Right lobe of liver (tissue), 6 donors: Measurements from ENCODE around the gene KIRREL2. TPM values are rescaled to one million over a fixed set of nuclear protein-coding genes. Genes with fewer than 3 reads are reported as not detected.
"Not testable (repeated sequence)": the region's sequence is repeated elsewhere in the genome, so short reads cannot be mapped to it uniquely, and the experiment has no call there.

Source experiments
- ATAC-seq, 4 donors: fragments of 200-7000 bp; cut with Tn5 transposase; one replicate each; pipeline ENCODE4 v1.9.1; 2020; ENCODE audit warnings: mild to moderate bottlenecking in 4 of 4, moderate library complexity in 4 of 4
- DNase-seq, 3 donors: peaks; one replicate each; pipeline ENCODE4 v3.0.0-alpha.2; 2020
- H3K27ac ChIP-seq, 3 donors: fragments of 200-600 bp; one replicate each; pipeline ENCODE4 v1.8.0; 2022
- H3K27me3 ChIP-seq, 2 donors: fragments of 200-600 bp; one replicate each; pipeline ENCODE4 v1.8.0; 2022
- H3K36me3 ChIP-seq, 4 donors: fragments of 200-600 bp; sonication (generic) in 1 of 4; one replicate each; pipeline versions ENCODE4 v1.5.1 to v1.8.0; 2017 to 2022; ENCODE audit warnings: control low read depth in 1 of 4
- H3K4me1 ChIP-seq, 4 donors: fragments of 200-600 bp; sonication (generic) in 1 of 4; one replicate each; pipeline versions ENCODE4 v1.5.1 to v1.8.0; 2017 to 2022; ENCODE audit warnings: control low read depth in 1 of 4
- H3K4me3 ChIP-seq, 3 donors: fragments of 200-600 bp; one replicate each; pipeline ENCODE4 v1.8.0; 2022
- H3K9me3 ChIP-seq, 4 donors: fragments of 200-600 bp; sonication (generic) in 1 of 4; one replicate each; pipeline versions ENCODE4 v1.5.1 to v1.8.0; 2017 to 2022; ENCODE audit warnings: control low read depth in 1 of 4
- POLR2A ChIP-seq: fragments of 450-650 bp; IDR thresholded peaks from one replicate; pipeline ENCODE4 v1.6.1; 2017; ENCODE audit warnings: antibody characterized with exemption, mild to moderate bottlenecking
- WGBS: methylation state at CpG from one replicate; pipeline ENCODE4 v1.1.6; 2018; ENCODE audit warnings: low coverage, low lambda C conversion rate; ENCODE audit not compliant: insufficient coverage; ENCODE audit errors: missing lambda C conversion rate; 5-methylcytosine and 5-hydroxymethylcytosine counted together
- intact Hi-C, 2 donors: fragments of 100-400 bp; cut with DNase I; formaldehyde crosslinking; loops; one replicate each; pipeline versions ENCODE4 v1.11.2 to v1.14.1; 2022
- total RNA-seq, 6 experiments: library from RNA; depleted of rRNA in 2 of 6; stranded (reverse); fragments of >200 nt in 2 of 6; fragmentation: NEBNext Ultra II Directional in 3 of 6; extraction: Animal tissue kit (Norgen Biotek cat#: 25700) in 3 of 6; gene quantifications; one replicate each; pipeline versions ENCODE4 v1.1.0 to v1.2.4, GENCODE V29; 2016 to 2023
- TF ChIP-seq, protein P1 (sequence below), 4 donors: fragments of 200-600 bp in 3 of 4; fragments of 450-650 bp in 1 of 4; IDR thresholded peaks; one replicate each; pipeline versions ENCODE4 v1.5.1 to v1.8.0; 2016 to 2022; ENCODE audit warnings: antibody characterized with exemption in 4 of 4, mild to moderate bottlenecking in 2 of 4
- donor health status: DM: no; HTN: yes; CAD: no.
- donor health status: DM: no; HTN: no; CAD: no.
- donor health status: DM: no; HTN: no; CAD: no.
- donor health status: DM: no; HTN: yes; CAD: no.
- donor health status: DM: no; HTN: yes; CAD: no.

KIRREL2 gene
- total RNA-seq, 6 experiments from 2014 or later, result not detected

DNA sequence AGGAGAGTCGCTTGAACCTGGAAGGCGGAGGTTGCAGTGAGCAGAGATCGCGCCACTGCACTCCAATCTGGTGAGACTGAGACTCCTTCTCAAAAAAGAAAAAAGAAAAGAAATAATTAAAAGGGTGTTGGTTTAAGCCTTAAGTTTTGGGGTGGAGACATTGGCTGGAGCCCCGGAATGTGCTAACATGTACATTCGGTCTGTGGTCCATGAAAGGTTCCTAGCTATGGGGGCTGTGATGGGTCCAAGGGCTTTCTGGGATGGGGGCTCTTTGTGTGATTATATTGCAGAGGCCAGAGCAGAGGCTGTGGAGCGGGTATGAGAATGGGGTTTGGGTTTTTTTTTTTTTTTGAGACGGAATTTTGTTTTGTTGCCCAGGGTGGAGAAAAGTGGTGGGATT is 29.2 kb downstream of the KIRREL2 start:
- 100% methylated on average over 2 of the region's 8 CpGs for WGBS
- Histone ChIP-seq H3K27ac (no peak overlapping the region), H3K4me1 (no peaks in the 10 kb centered on the region), H3K27me3 (no peaks in the 10 kb centered on the region), H3K36me3 (peaks cover 0 to 22% (median 0%) of the 10 kb centered on the region in 4 donors), H3K9me3 (no peaks in the 10 kb centered on the region), H3K4me3 (no peak overlapping the region)
- ATAC-seq, result no peak
- intact Hi-C loops, result loop anchor here in 1 of 2 donors (5.0 kb wide), 1 partner anchor 41 kb away; no protein-coding TSS in a partner anchor
- DNase-seq, result no peak
- TF ChIP-seq, protein P1, sequence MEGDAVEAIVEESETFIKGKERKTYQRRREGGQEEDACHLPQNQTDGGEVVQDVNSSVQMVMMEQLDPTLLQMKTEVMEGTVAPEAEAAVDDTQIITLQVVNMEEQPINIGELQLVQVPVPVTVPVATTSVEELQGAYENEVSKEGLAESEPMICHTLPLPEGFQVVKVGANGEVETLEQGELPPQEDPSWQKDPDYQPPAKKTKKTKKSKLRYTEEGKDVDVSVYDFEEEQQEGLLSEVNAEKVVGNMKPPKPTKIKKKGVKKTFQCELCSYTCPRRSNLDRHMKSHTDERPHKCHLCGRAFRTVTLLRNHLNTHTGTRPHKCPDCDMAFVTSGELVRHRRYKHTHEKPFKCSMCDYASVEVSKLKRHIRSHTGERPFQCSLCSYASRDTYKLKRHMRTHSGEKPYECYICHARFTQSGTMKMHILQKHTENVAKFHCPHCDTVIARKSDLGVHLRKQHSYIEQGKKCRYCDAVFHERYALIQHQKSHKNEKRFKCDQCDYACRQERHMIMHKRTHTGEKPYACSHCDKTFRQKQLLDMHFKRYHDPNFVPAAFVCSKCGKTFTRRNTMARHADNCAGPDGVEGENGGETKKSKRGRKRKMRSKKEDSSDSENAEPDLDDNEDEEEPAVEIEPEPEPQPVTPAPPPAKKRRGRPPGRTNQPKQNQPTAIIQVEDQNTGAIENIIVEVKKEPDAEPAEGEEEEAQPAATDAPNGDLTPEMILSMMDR (IDR thresholded peaks at IDR 0.05), result no peak
- no peak for TF ChIP-seq POLR2A

DNA sequence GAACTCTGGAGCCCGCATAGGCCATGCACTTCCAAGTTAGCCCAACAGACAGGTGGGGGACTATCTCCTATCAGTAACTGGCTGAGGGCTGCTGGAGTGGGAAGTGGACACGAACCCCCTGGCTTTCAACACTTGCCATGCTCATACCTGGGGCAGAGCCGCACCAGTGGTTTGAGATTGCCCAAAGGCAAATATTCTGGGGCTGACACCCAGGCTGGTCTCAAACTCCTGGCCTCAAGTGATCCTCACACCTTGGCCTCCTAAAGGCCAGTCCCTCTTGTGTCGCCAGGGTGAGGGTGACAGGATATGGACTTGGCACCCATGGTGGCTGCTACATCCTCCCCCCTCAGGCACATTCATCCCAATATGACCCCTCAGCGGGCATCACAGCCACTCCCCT is 30.5 kb downstream of the KIRREL2 start:
- no peaks in the 10 kb centered on the region for H3K27me3 ChIP-seq
- TF ChIP-seq, protein P1 (IDR thresholded peaks at IDR 0.05), result no peak
- no peak for TF ChIP-seq POLR2A
- no peaks in the 10 kb centered on the region for H3K9me3 ChIP-seq
- H3K4me1 ChIP-seq, result no peaks in the 10 kb centered on the region
- intact Hi-C loops, result loop anchor here in 1 of 2 donors (5.0 kb wide), 1 partner anchor 40 kb away; no protein-coding TSS in a partner anchor
- 100% methylated on average over 1 of the region's 5 CpGs for WGBS
- ATAC-seq (no peak), DNase-seq (no peak)
- H3K36me3 ChIP-seq, result peaks cover 0 to 22% (median 0%) of the 10 kb centered on the region in 4 donors
- no peak overlapping the region for H3K4me3 ChIP-seq
- H3K27ac ChIP-seq, result no peak overlapping the region

DNA sequence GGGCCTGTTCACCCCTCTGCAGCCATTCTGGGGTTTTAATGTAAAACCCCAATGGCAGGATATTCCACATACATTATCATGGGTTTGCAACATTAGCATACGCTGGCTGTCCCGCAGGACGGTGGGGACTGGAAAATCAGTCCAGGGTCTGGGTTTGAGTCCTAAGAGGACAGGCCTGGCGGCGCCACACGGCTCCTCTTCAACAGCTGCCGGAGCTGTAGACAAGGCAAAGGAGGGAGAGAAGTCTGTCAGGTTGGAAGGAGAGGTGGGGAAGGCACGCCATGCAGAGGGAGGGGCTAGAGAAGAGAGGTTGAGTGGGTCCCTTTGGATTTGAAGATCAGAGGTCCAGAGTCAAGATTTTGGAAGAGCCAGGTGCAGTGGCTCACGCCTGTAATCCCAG is 31.7 kb downstream of the KIRREL2 start:
- Histone ChIP-seq H3K4me1 (no peaks in the 10 kb centered on the region), H3K4me3 (no peak overlapping the region), H3K9me3 (no peaks in the 10 kb centered on the region), H3K27ac (no peak overlapping the region), H3K36me3 (peaks cover 0 to 26% (median 0%) of the 10 kb centered on the region in 4 donors), H3K27me3 (no peaks in the 10 kb centered on the region)
- intact Hi-C loops, result loop anchor here in 1 of 2 donors (5.0 kb wide), 1 partner anchor 39 kb away; no protein-coding TSS in a partner anchor
- DNase-seq (no peak), ATAC-seq (no peak)
- TF ChIP-seq, protein P1 (IDR thresholded peaks at IDR 0.05), result no peak
- no peak for TF ChIP-seq POLR2A
- WGBS, result 87% methylated on average over 7 of the region's 9 CpGs

DNA sequence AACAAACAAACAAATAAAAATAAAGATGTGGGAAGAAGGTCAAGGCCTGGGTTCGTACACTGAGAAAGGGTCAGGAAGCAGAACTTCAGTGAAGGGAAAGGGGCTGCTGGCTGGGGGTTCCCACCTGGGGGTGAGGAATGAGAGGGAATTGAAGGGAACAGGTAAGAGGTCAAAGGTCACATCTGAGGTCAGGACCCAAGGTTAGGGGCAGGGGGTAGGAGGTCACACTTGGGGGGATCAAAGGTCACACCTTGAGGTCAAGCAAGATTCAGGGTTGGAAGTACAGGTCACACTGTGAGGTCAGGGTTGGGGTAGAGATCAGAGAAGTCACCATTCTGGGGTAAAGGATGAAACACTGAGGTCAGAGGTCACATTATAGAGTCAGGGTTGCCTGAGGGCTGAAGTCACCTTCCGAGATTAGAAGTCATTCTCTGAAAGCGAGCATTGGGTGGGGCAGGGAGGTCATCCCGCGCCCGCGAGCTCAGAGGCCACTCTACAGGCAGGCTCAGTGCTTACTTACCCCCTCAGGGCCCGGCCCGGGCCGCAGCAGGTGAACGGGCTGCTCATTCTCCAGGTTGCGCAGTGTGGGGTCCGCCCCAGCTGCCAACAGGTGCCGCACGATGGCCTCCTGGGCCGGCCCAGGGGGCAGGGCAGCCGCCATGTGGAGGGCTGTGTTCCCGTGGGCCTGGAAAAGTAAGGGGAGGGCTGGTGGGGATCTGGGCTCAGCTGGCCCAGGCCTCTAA is 32.8 kb downstream of the KIRREL2 start:
- Histone ChIP-seq H3K4me3 (no peak overlapping the region), H3K9me3 (no peaks in the 10 kb centered on the region), H3K27me3 (no peaks in the 10 kb centered on the region), H3K4me1 (no peaks in the 10 kb centered on the region), H3K36me3 (peaks cover 0 to 26% (median 0%) of the 10 kb centered on the region in 4 donors), H3K27ac (no peak overlapping the region)
- 87% methylated on average over 1 of the region's 18 CpGs for WGBS
- ATAC-seq (peak in 1 of 4 donors; percentile 43), DNase-seq (no peak)
- intact Hi-C loops, result loop anchor here in 1 of 2 donors (5.0 kb wide), 1 partner anchor 38 kb away; no protein-coding TSS in a partner anchor
- TF ChIP-seq POLR2A, result no peak

DNA sequence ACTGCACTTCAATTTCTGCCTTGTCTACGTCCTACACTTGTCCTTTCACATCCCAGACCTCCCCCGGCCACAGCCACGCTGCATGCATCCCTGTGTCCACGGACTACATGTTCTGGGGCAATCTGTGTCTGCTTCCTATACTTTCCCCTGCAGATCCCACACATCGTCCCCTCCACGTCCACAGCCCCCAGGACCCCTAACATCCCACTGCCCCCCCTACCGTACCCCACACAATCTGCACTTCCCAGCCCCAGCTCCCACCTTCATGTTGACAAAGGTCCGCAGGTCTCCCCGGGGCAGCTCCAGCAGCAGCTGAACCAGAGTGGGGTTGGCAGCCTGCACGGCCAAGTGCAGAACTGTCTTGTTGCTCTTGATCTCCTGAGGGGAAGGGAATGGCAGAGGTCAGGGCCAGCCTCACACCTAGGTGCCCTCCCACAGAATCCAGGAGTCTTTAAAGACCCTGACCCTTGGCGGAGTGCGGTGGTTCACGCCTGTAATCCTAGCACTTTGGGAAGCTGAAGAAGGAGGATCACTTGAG is 33.5 kb downstream of the KIRREL2 start:
- ATAC-seq, result no peak
- Histone ChIP-seq H3K27me3 (no peaks in the 10 kb centered on the region), H3K4me1 (no peaks in the 10 kb centered on the region), H3K27ac (no peak overlapping the region), H3K36me3 (peaks cover 0 to 30% (median 0%) of the 10 kb centered on the region in 4 donors), H3K9me3 (no peaks in the 10 kb centered on the region), H3K4me3 (no peak overlapping the region)
- WGBS, result 96% methylated on average over 12 of the region's 13 CpGs
- intact Hi-C loops, result no loop called here
- TF ChIP-seq, protein P1 (IDR thresholded peaks at IDR 0.05), result no peak
- no peak for TF ChIP-seq POLR2A
- no peak for DNase-seq

DNA sequence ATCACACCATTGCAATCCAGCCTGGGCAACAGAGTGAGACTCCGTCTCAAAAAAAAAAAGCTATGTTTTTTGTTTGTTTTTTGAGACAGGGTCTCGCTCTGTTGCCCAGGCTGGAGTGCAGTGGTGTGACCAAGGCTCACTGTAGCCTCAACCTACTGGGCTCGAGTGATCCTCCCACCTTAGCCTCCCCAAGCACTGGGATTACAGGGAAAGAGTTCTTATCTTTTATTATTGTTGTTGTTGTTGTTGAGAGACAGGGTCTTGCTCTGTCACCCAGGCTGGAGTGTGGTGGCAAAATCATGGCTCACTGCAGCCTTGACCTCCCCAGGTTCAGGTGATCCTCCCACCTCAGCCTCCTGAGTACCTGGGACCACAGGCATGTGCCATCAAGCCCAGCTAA is 35.1 kb downstream of the KIRREL2 start:
- DNase-seq, H3K27ac ChIP-seq, H3K9me3 ChIP-seq, intact Hi-C loops, H3K4me1 ChIP-seq, H3K4me3 ChIP-seq, ATAC-seq, H3K27me3 ChIP-seq: not testable (repeated sequence)
- WGBS, result no CpG with 5 or more reads among the region's 3 CpGs
- H3K36me3 ChIP-seq, result peaks cover 0 to 35% (median 0%) of the 10 kb centered on the region in 4 donors
